K562 (cell line): ENCODE measurements around the gene PIGL. TPM values are rescaled to one million over a fixed set of nuclear protein-coding genes. Genes with fewer than 3 reads are reported as not detected.

Experiments
- BCL6 ChIP-seq: fragments of 250-450 bp; sonication (Bioruptor Pico); IDR thresholded peaks from 2 replicates; pipeline ENCODE4 v1.4.0; 2020
- CBX5 ChIP-seq: IDR thresholded peaks from 2 replicates; pipeline ENCODE4 v1.6.1; 2014; ENCODE audit warnings: low read depth, borderline replicate concordance
- CGGBP1 ChIP-seq: fragments of 250-450 bp; sonication (Bioruptor Pico); IDR thresholded peaks from 2 replicates; pipeline ENCODE4 v1.9.0; 2021; ENCODE audit warnings: mild to moderate bottlenecking
- CTCF ChIP-seq, 3 experiments: IDR thresholded peaks in 2 of 3; conservative IDR thresholded peaks in 1 of 3; 2 replicates each; pipeline ENCODE4 v1.5.1; 2011 to 2012; ENCODE audit warnings: low read length in 3 of 3, mild to moderate bottlenecking in 3 of 3, control low read depth in 2 of 3, improper control_type of control experiment in 1 of 3, inconsistent platforms in 1 of 3, low read depth in 1 of 3, mixed read lengths in 1 of 3, moderate library complexity in 1 of 3; ENCODE audit not compliant: insufficient read depth in 2 of 3
- GATA2 ChIP-seq: sonication (generic); formaldehyde crosslinking; IDR thresholded peaks from 2 replicates; pipeline ENCODE4 v1.4.0; 2020; ENCODE audit warnings: mild to moderate bottlenecking, missing genetic modification reagents
- HEY1 ChIP-seq: fragments of 250-450 bp; sonication (Bioruptor Pico); IDR thresholded peaks from 2 replicates; pipeline ENCODE4 v1.5.0; 2020; ENCODE audit warnings: mild to moderate bottlenecking, moderate library complexity, borderline replicate concordance
- HMG20A ChIP-seq: fragments of 450-650 bp; formaldehyde crosslinking; conservative IDR thresholded peaks from 2 replicates; pipeline ENCODE4 v1.4.0; 2020; ENCODE audit warnings: mild to moderate bottlenecking, mixed read lengths
- OTX1 ChIP-seq: fragments of 450-650 bp; formaldehyde crosslinking; IDR thresholded peaks from 2 replicates; pipeline ENCODE4 v1.4.0; 2022; ENCODE audit warnings: mild to moderate bottlenecking
- RCOR1 ChIP-seq, 2 experiments: IDR thresholded peaks; 2 replicates each; pipeline ENCODE4 v1.6.1; 2012; ENCODE audit warnings: low read depth in 2 of 2, low read length in 2 of 2, borderline replicate concordance in 1 of 2, improper control_type of control experiment in 1 of 2
- RFX7 ChIP-seq: fragments of 250-450 bp; sonication (Bioruptor Pico); IDR thresholded peaks from 2 replicates; pipeline ENCODE4 v1.5.1; 2021; ENCODE audit warnings: mild to moderate bottlenecking
- SMARCE1 ChIP-seq: fragments of 450-650 bp; IDR thresholded peaks from 2 replicates; pipeline ENCODE4 v1.7.1; 2016; ENCODE audit warnings: mild to moderate bottlenecking
- TFE3 ChIP-seq: fragments of 450-650 bp; formaldehyde crosslinking; IDR thresholded peaks from 2 replicates; pipeline ENCODE4 v1.4.0; 2020; ENCODE audit warnings: mild to moderate bottlenecking, mixed read lengths
- ZNF398 ChIP-seq: fragments of 250-450 bp; sonication (Bioruptor Pico); IDR thresholded peaks from 2 replicates; pipeline ENCODE4 v1.8.0; 2021; ENCODE audit warnings: moderate library complexity, mild to moderate bottlenecking, inconsistent platforms
- ZNF592 ChIP-seq: fragments of 450-650 bp; IDR thresholded peaks from 2 replicates; pipeline ENCODE4 v1.6.1; 2017; ENCODE audit warnings: antibody characterized with exemption, mild to moderate bottlenecking
- ZNF707 ChIP-seq: fragments of 250-450 bp; sonication (Bioruptor Pico); conservative IDR thresholded peaks from 2 replicates; pipeline ENCODE4 v1.8.0; 2022; ENCODE audit warnings: inconsistent platforms, mild to moderate bottlenecking, moderate library complexity
- ZNF764 ChIP-seq: fragments of 250-450 bp; sonication (Bioruptor Pico); IDR thresholded peaks from 2 replicates; pipeline ENCODE4 v1.4.0; 2020; ENCODE audit warnings: low read depth, mild to moderate bottlenecking, moderate library complexity
- polyA plus RNA-seq, 8 experiments: library from polyadenylated mRNA; depleted of rRNA in 4 of 8; stranded (reverse) in 5 of 8; unstranded in 3 of 8; fragments of >200 nt; fragmentation: Nextera tagmentation in 2 of 8; fragmentation: Illumina TruSeq in 1 of 8; extraction: Ambion mirVana in 2 of 8; extraction: Trizol in 1 of 8; gene quantifications; 2 replicates each; pipeline versions ENCODE4 v1.2.1 to v1.2.3, GENCODE V29; 2011 to 2014; ENCODE audit warnings: inconsistent platforms in 1 of 8, missing spikeins in 1 of 8
- total RNA-seq, 7 experiments: library from RNA; depleted of rRNA in 6 of 7; stranded (reverse); fragments of >200 nt in 6 of 7; fragmentation: Illumina TruSeq in 2 of 7; extraction: Trizol in 2 of 7; gene quantifications; 2 replicates each; pipeline versions ENCODE4 v1.2.1 to v1.2.3, GENCODE V29; 2011 to 2021; ENCODE audit warnings: low replicate concordance in 1 of 7

The PIGL gene
- total and polyA plus RNA-seq, 9 of the 15 experiments (the other 6 are each of a cell fraction or from before 2014, with no cell fraction given): 19.9 to 55.3 (median 29.6) TPM

- TF ChIP-seq CTCF (IDR thresholded peaks at IDR 0.05 in 2 of 3, conservative IDR thresholded peaks at IDR 0.05 in 1 of 3; ENCODE audit: insufficient read depth in 2 of 3, low read depth in 1 of 3, low read length in 3 of 3) (peak; percentile 19 to 45 (median 43); a peak in 4 of 6 replicates), BCL6 (CRISPR knock-in tag) (no peak), ZNF707 (CRISPR knock-in tag) (no peak), RFX7 (CRISPR knock-in tag) (no peak), CGGBP1 (CRISPR knock-in tag) (peak; percentile 78), GATA2 (CRISPR knock-in tag) (no peak), SMARCE1 (no peak), HEY1 (CRISPR knock-in tag) (no peak), CBX5 (no peak), ZNF592 (peak; percentile 43), ZNF764 (CRISPR knock-in tag) (no peak), RCOR1 (IDR thresholded peaks at IDR 0.05; ENCODE audit: borderline replicate concordance in 1 of 2, low read depth in 2 of 2, low read length in 2 of 2) (peak in 1 of 2 experiments; percentile 33; a peak in 1 of 4 replicates), OTX1 (CRISPR knock-in tag) (no peak), ZNF398 (CRISPR knock-in tag) (no peak), TFE3 (no peak), HMG20A (no peak)
Measured at GRCh38 chr17:16215273-16215964, 1.6 kb upstream of the PIGL start, which contains the start of gene NCOR1 (continued).
